Left ventricle myocardium inferior (tissue), 1 donor: ENCODE measurements around the gene ST14. TPM values are rescaled to one million over a fixed set of nuclear protein-coding genes. Genes with fewer than 3 reads are reported as not detected.

Source experiments
- DNase-seq: peaks from one replicate; pipeline ENCODE4 v3.0.0-alpha.2; 2020
- H3K27ac ChIP-seq: fragments of 200-600 bp; replicated peaks from 2 replicates; pipeline ENCODE4 v1.8.0; 2021
- H3K27me3 ChIP-seq: fragments of 200-600 bp; 2 replicates; pipeline ENCODE4 v1.8.0; 2021; ENCODE audit warnings: low read depth
- H3K36me3 ChIP-seq: fragments of 200-600 bp; 2 replicates; pipeline ENCODE4 v1.8.0; 2021
- H3K4me1 ChIP-seq: fragments of 200-600 bp; 2 replicates; pipeline ENCODE4 v1.8.0; 2021
- H3K4me3 ChIP-seq: fragments of 200-600 bp; 2 replicates; pipeline ENCODE4 v1.8.0; 2021; ENCODE audit warnings: mild to moderate bottlenecking, moderate library complexity
- H3K9me3 ChIP-seq: fragments of 200-600 bp; replicated peaks from 2 replicates; pipeline ENCODE4 v1.8.0; 2021
- CTCF ChIP-seq: fragments of 200-600 bp; IDR thresholded peaks from 2 replicates; pipeline ENCODE4 v1.8.0; 2021; ENCODE audit warnings: antibody characterized with exemption, mild to moderate bottlenecking, borderline replicate concordance
- intact Hi-C: fragments of 100-400 bp; cut with micrococcal nuclease; formaldehyde crosslinking; loops from one replicate; pipeline ENCODE4 v1.11.0; 2022
- total RNA-seq: library from RNA; stranded (reverse); fragmentation: NEBNext Ultra II Directional; extraction: Animal tissue kit (Norgen Biotek cat#: 25700); gene quantifications from one replicate; pipeline ENCODE4 v1.2.1, GENCODE V29; 2021
- donor health status: DM: no; HTN: yes; CAD: no; lungs with severe emphysema.

The ST14 gene
- total RNA-seq, 1 donor from 2014 or later, result 1.0 TPM

- Histone ChIP-seq H3K36me3 (no peaks in the 10 kb centered on the region), H3K27ac (no peak overlapping the region), H3K4me3 (no peak overlapping the region), H3K27me3 (peaks cover 15% of the 10 kb centered on the region), H3K4me1 (peaks cover 6% of the 10 kb centered on the region), H3K9me3 (no peaks in the 10 kb centered on the region)
- DNase-seq, result no peak
- intact Hi-C loops, result loop anchor here (10.0 kb wide), 1 partner anchor 215 kb away; the partner anchor contains the start of gene ADAMTS8
- no peak for TF ChIP-seq CTCF
Measured at GRCh38 chr11:130209954-130210854, 50.6 kb downstream of the ST14 start.

GRCh38 chr11:130211144-130211543, 51.6 kb downstream of the ST14 start:
- DNase-seq, result no peak
- intact Hi-C loops, result loop anchor here (10.0 kb wide), 1 partner anchor 214 kb away; the partner anchor contains the start of gene ADAMTS8
- no peak overlapping the region for H3K27ac ChIP-seq
- H3K27me3 ChIP-seq, result peaks cover 25% of the 10 kb centered on the region
- H3K36me3 ChIP-seq, result no peaks in the 10 kb centered on the region
- no peak overlapping the region for H3K4me3 ChIP-seq
- H3K9me3 ChIP-seq, result no peaks in the 10 kb centered on the region
- no peak for TF ChIP-seq CTCF
- peaks cover 6% of the 10 kb centered on the region for H3K4me1 ChIP-seq

GRCh38 chr11:130211781-130212401, 52.3 kb downstream of the ST14 start:
- Histone ChIP-seq H3K27ac (no peak overlapping the region), H3K36me3 (no peaks in the 10 kb centered on the region), H3K4me3 (no peak overlapping the region), H3K4me1 (peaks cover 6% of the 10 kb centered on the region), H3K27me3 (peaks cover 31% of the 10 kb centered on the region), H3K9me3 (no peaks in the 10 kb centered on the region)
- no peak for DNase-seq
- TF ChIP-seq CTCF, result no peak
- intact Hi-C loops, result loop anchor here (10.0 kb wide), 1 partner anchor 213 kb away; the partner anchor contains the start of gene ADAMTS8

- intact Hi-C loops, result loop anchor here (10.0 kb wide), 1 partner anchor 212 kb away; the partner anchor contains the start of gene ADAMTS8
- Histone ChIP-seq H3K9me3 (no peaks in the 10 kb centered on the region), H3K36me3 (no peaks in the 10 kb centered on the region), H3K27me3 (peaks cover 34% of the 10 kb centered on the region), H3K27ac (no peak overlapping the region), H3K4me3 (no peak overlapping the region), H3K4me1 (peaks cover 6% of the 10 kb centered on the region)
- TF ChIP-seq CTCF, result no peak
- no peak for DNase-seq
Measured at GRCh38 chr11:130212431-130212961, 52.9 kb downstream of the ST14 start.

- intact Hi-C loops, result loop anchor here (10.0 kb wide), 1 partner anchor 211 kb away; the partner anchor contains the start of gene ADAMTS8
- Histone ChIP-seq H3K4me1 (peaks cover 6% of the 10 kb centered on the region), H3K36me3 (no peaks in the 10 kb centered on the region), H3K27me3 (peaks cover 34% of the 10 kb centered on the region), H3K4me3 (no peak overlapping the region), H3K9me3 (no peaks in the 10 kb centered on the region), H3K27ac (no peak overlapping the region)
- peak; percentile 97 for TF ChIP-seq CTCF
- peak; percentile 60 for DNase-seq
Measured at GRCh38 chr11:130213143-130213978, 53.8 kb downstream of the ST14 start.
